GM12878 (cell line): ENCODE results near the gene PRSS12. TPM values are rescaled to one million over a fixed set of nuclear protein-coding genes. Genes with fewer than 3 reads are reported as not detected.

Experiments
- ATAC-seq: fragments of 200-7000 bp; cut with Tn5 transposase; 3 replicates; pipeline ENCODE4 v1.9.1; 2020; ENCODE audit warnings: mild to moderate bottlenecking, moderate library complexity
- BruUV-seq: library from RNA; stranded (reverse); fragments of 400-500 nt; replicated peaks from 2 replicates; lab custom pipeline; 2021; lab: Mats Ljungman, UMichigan
- CTCF ChIA-PET: fragments of 300-600 bp; sonication (Branson Sonifier 250); formaldehyde crosslinking; extraction: SDS; loops from one replicate; lab custom pipeline; 2021; ENCODE audit warnings: inconsistent platforms; lab: Yijun Ruan, JAX
- POLR2A ChIA-PET: fragments of 350-600 bp; formaldehyde crosslinking; extraction: SDS; loops from one replicate; lab custom pipeline; 2021; ENCODE audit warnings: inconsistent platforms; lab: Charles Lee
- RAD21 ChIA-PET: fragments of 300-600 bp; sonication (Branson Sonifier 250); formaldehyde crosslinking; loops from one replicate; lab custom pipeline; 2023; ENCODE audit warnings: antibody characterized with exemption; ENCODE audit not compliant: unreplicated experiment; lab: Charles Lee
- SMC1A ChIA-PET: fragments of 300-600 bp; sonication (Branson Sonifier 250); formaldehyde crosslinking; loops from one replicate; lab custom pipeline; 2023; ENCODE audit not compliant: unreplicated experiment, uncharacterized antibody; lab: Charles Lee
- DNase-seq: peaks from one replicate; pipeline ENCODE4 v3.0.0-alpha.2; 2011; ENCODE audit warnings: low read depth, low spot score
- FAIRE-seq: peaks from 3 replicates; lab custom pipeline; 2011; peaks lifted over from hg19 to GRCh38; lab: Jason Lieb, UNC
- H2AFZ ChIP-seq: 2 replicates; pipeline ENCODE4 v1.6.0; 2011; ENCODE audit warnings: low read depth, low read length, control low read depth; ENCODE audit not compliant: control insufficient read depth
- H3K27ac ChIP-seq: 2 replicates; pipeline ENCODE4 v1.5.1; 2011; ENCODE audit warnings: control low read depth; ENCODE audit not compliant: control insufficient read depth, insufficient read depth
- H3K27me3 ChIP-seq, 2 experiments: replicated peaks in 1 of 2; 2 replicates each; pipeline versions ENCODE4 v1.6.0 to v1.6.1; 2011; ENCODE audit warnings: low read length in 1 of 2; ENCODE audit not compliant: control insufficient read depth in 2 of 2, insufficient read depth in 2 of 2
- H3K36me3 ChIP-seq, 2 experiments: 2 replicates each; pipeline ENCODE4 v1.5.1; 2011; ENCODE audit warnings: low read length in 1 of 2; ENCODE audit not compliant: control insufficient read depth in 2 of 2, insufficient read depth in 2 of 2
- H3K4me1 ChIP-seq: 2 replicates; pipeline ENCODE4 v1.6.1; 2011; ENCODE audit warnings: mild to moderate bottlenecking, low read length, moderate library complexity, mixed read lengths; ENCODE audit not compliant: control insufficient read depth, insufficient read depth
- H3K4me2 ChIP-seq: 2 replicates; pipeline ENCODE4 v1.6.0; 2011; ENCODE audit warnings: control low read depth; ENCODE audit not compliant: control insufficient read depth, insufficient read depth
- H3K4me3 ChIP-seq: fragments of 200-600 bp; sonication (generic); 2 replicates; pipeline ENCODE4 v1.5.1; 2016
- H3K79me2 ChIP-seq: 2 replicates; pipeline ENCODE4 v1.6.0; 2011; ENCODE audit warnings: low read length; ENCODE audit not compliant: control insufficient read depth, insufficient read depth
- H3K9ac ChIP-seq: 2 replicates; pipeline ENCODE4 v1.8.0; 2011; ENCODE audit warnings: low read length, control low read depth, mixed read lengths; ENCODE audit not compliant: control insufficient read depth, insufficient read depth
- H3K9me3 ChIP-seq: replicated peaks from 3 replicates; pipeline ENCODE4 v1.5.1; 2011; ENCODE audit warnings: mild to moderate bottlenecking, low read length; ENCODE audit not compliant: control insufficient read depth, insufficient read depth
- H4K20me1 ChIP-seq: 2 replicates; pipeline ENCODE4 v1.6.0; 2011; ENCODE audit not compliant: control insufficient read depth, insufficient read depth
- ATF2 ChIP-seq: IDR thresholded peaks from 2 replicates; pipeline ENCODE4 v1.6.1; 2012; ENCODE audit warnings: low read length, inconsistent platforms
- ATF3 ChIP-seq: IDR thresholded peaks from 2 replicates; pipeline ENCODE4 v1.6.1; 2011; ENCODE audit warnings: low read depth, mild to moderate bottlenecking, low read length, moderate library complexity, borderline replicate concordance; ENCODE audit errors: extremely low read depth
- CBFB ChIP-seq: IDR thresholded peaks from 2 replicates; pipeline ENCODE4 v1.6.1; 2016; ENCODE audit warnings: antibody characterized with exemption, low read depth
- ETV6 ChIP-seq, 2 experiments: fragments of 450-650 bp in 1 of 2; IDR thresholded peaks in 1 of 2; conservative IDR thresholded peaks in 1 of 2; 2 replicates each; pipeline ENCODE4 v1.6.1; 2014; ENCODE audit warnings: antibody characterized with exemption in 1 of 2, borderline replicate concordance in 1 of 2, low read depth in 1 of 2, mild to moderate bottlenecking in 1 of 2, moderate library complexity in 1 of 2
- MEF2A ChIP-seq: IDR thresholded peaks from 2 replicates; pipeline ENCODE4 v1.6.1; 2011; ENCODE audit warnings: low read depth, mild to moderate bottlenecking, low read length, moderate library complexity; ENCODE audit not compliant: insufficient read depth
- MXI1 ChIP-seq: fragments of 150-350 bp; IDR thresholded peaks from 2 replicates; pipeline ENCODE4 v1.6.1; 2011; ENCODE audit warnings: low read depth, mild to moderate bottlenecking, inconsistent platforms, low read length, improper control_type of control experiment
- MYB ChIP-seq: fragments of 150-350 bp; IDR thresholded peaks from 2 replicates; pipeline ENCODE4 v1.6.1; 2014; ENCODE audit warnings: mild to moderate bottlenecking, low read depth, low read length, borderline replicate concordance
- PML ChIP-seq: IDR thresholded peaks from 2 replicates; pipeline ENCODE4 v1.6.1; 2012; ENCODE audit warnings: low read length, inconsistent platforms
- ZBTB33 ChIP-seq: fragments of 450-650 bp; IDR thresholded peaks from 2 replicates; pipeline ENCODE4 v1.6.1; 2017; ENCODE audit warnings: mild to moderate bottlenecking
- WGBS: methylation state at CpG from one replicate; pipeline ENCODE4 v1.1.6; 2016; ENCODE audit warnings: low lambda C conversion rate; ENCODE audit not compliant: insufficient replicate concordance, insufficient coverage; ENCODE audit errors: missing lambda C conversion rate; 5-methylcytosine and 5-hydroxymethylcytosine counted together
- in situ Hi-C: fragments of 300-500 bp; cut with MboI; formaldehyde crosslinking; loops from 9 replicates; pipeline ENCODE4 v1.14.3; 2018; ENCODE audit warnings: mixed read lengths
- intact Hi-C: fragments of 100-400 bp; cut with micrococcal nuclease; formaldehyde crosslinking; loops from one replicate; pipeline ENCODE4 v1.14.2; 2022; ENCODE audit not compliant: unreplicated experiment
- polyA plus RNA-seq, 11 experiments: library from polyadenylated mRNA; depleted of rRNA in 4 of 11; unstranded in 6 of 11; stranded (reverse) in 5 of 11; fragments of >200 nt; fragmentation: Nextera tagmentation in 4 of 11; fragmentation: Illumina TruSeq in 1 of 11; extraction: Ambion mirVana in 4 of 11; extraction: Trizol in 1 of 11; gene quantifications; 1 replicate in 1 of 11; 2 replicates in 10 of 11; pipeline versions ENCODE4 v1.2.1 to v1.2.3, GENCODE V29; 2011 to 2016; ENCODE audit warnings: inconsistent platforms in 2 of 11, missing spikeins in 2 of 11, low read depth in 1 of 11
- total RNA-seq, 4 experiments: library from RNA; depleted of rRNA in 3 of 4; stranded (reverse); fragments of >200 nt in 3 of 4; fragmentation: Illumina TruSeq in 1 of 4; extraction: Trizol in 1 of 4; gene quantifications; 2 replicates each; pipeline versions ENCODE4 v1.2.1 to v1.2.3, GENCODE V29; 2013 to 2021

The PRSS12 gene
- total and polyA plus RNA-seq, 10 of the 15 experiments (the other 5 are each of a cell fraction or from before 2014, with no cell fraction given), result 0.04 to 0.34 (median 0.11) TPM; not detected in 2

- BruUV-seq, result no TSS peak
- Histone ChIP-seq H3K4me1 (no peaks in the 10 kb centered on the region), H3K4me2 (no peak overlapping the region), H2AFZ (no peak overlapping the region), H3K36me3 (no peaks in the 10 kb centered on the region), H3K4me3 (no peak overlapping the region), H3K27me3 (no peaks in the 10 kb centered on the region), H3K9ac (no peak overlapping the region), H3K79me2 (no peaks in the 10 kb centered on the region)
- no peak for ATAC-seq
- in situ Hi-C loops, result no loop called here
- WGBS, result 34% methylated on average over 2 of the region's 2 CpGs
- no peak for TF ChIP-seq ATF3
- no peak for TF ChIP-seq CBFB
- no peak for TF ChIP-seq MXI1
- no peak for TF ChIP-seq PML
- TF ChIP-seq ETV6 (conservative IDR thresholded peaks at IDR 0.05 in 1 of 2, IDR thresholded peaks at IDR 0.05 in 1 of 2; ENCODE audit: borderline replicate concordance in 1 of 2, low read depth in 1 of 2), result no peak
- no peak for TF ChIP-seq MYB
- no peak for TF ChIP-seq ATF2
- TF ChIP-seq MEF2A, result no peak
- no peak for TF ChIP-seq ZBTB33
- TF ChIP-seq, all 136 proteins: peak for 0
- ChIA-PET SMC1A (interaction anchor here (1.0 to 1.3 kb wide), 3 partner anchors 11 to 27 kb away, joined by 3 to 5 read pairs (median 3); partner anchors contain the start of gene PRSS12), CTCF (no interaction called here), POLR2A (no interaction called here), RAD21 (no interaction called here)
- intact Hi-C loops, result no loop called here
- no peak for DNase-seq
- H4K20me1 ChIP-seq, result no peaks in the 10 kb centered on the region
- no peak overlapping the region for H3K27ac ChIP-seq
- H3K9me3 ChIP-seq, result no peaks in the 10 kb centered on the region
- FAIRE-seq, result no peak
These were observed 26.2 kb downstream of the PRSS12 start for GRCh38 chr4:118326585-118326984.
